Osteocyte (in vitro differentiated cells): ENCODE measurements around the gene SLC38A3. TPM values are rescaled to one million over a fixed set of nuclear protein-coding genes. Genes with fewer than 3 reads are reported as not detected.

Experiments used
- DNase-seq: peaks from one replicate; pipeline ENCODE4 v3.0.0; 2021; ENCODE audit warnings: mixed read lengths; ENCODE audit not compliant: unreplicated experiment; ENCODE audit errors: extremely low spot score
- H3K27ac Mint-ChIP-seq: one replicate; pipeline ENCODE4 v1.8.0; 2021; ENCODE audit warnings: mild to moderate bottlenecking, mixed read lengths; ENCODE audit not compliant: unreplicated experiment
- H3K27me3 Mint-ChIP-seq: one replicate; pipeline ENCODE4 v1.8.0; 2021; ENCODE audit warnings: mixed read lengths; ENCODE audit not compliant: unreplicated experiment
- H3K36me3 Mint-ChIP-seq: one replicate; pipeline ENCODE4 v1.8.0; 2021; ENCODE audit warnings: mixed read lengths; ENCODE audit not compliant: unreplicated experiment
- H3K4me1 Mint-ChIP-seq: one replicate; pipeline ENCODE4 v1.8.0; 2021; ENCODE audit warnings: mixed read lengths; ENCODE audit not compliant: unreplicated experiment
- H3K4me3 Mint-ChIP-seq: one replicate; pipeline ENCODE4 v1.8.0; 2021; ENCODE audit warnings: mild to moderate bottlenecking, moderate library complexity, mixed read lengths; ENCODE audit not compliant: unreplicated experiment
- H3K9me3 Mint-ChIP-seq: one replicate; pipeline ENCODE4 v1.8.0; 2021; ENCODE audit warnings: mixed read lengths; ENCODE audit not compliant: unreplicated experiment
- CTCF ChIP-seq: fragments of 200-600 bp; sonication (generic); IDR thresholded peaks from 2 replicates; pipeline ENCODE4 v1.5.0; 2021; ENCODE audit warnings: antibody characterized with exemption, mild to moderate bottlenecking, moderate library complexity
- total RNA-seq: library from RNA; stranded (reverse); gene quantifications from 2 replicates; pipeline ENCODE4 v1.2.1, GENCODE V29; 2021

SLC38A3 gene
- total RNA-seq, 1 donor from 2014 or later: 3.9 TPM

- H3K27me3 Mint-ChIP-seq: no peaks in the 10 kb centered on the region
- no peak for TF ChIP-seq CTCF
- no peak for DNase-seq
- peak overlapping the region; percentile 95 for H3K27ac Mint-ChIP-seq
- H3K4me1 Mint-ChIP-seq: peaks cover 80% of the 10 kb centered on the region
- H3K9me3 Mint-ChIP-seq: no peaks in the 10 kb centered on the region
- peak overlapping the region; percentile 69 for H3K4me3 Mint-ChIP-seq
- no peaks in the 10 kb centered on the region for H3K36me3 Mint-ChIP-seq
Measured at GRCh38 chr3:50245251-50245745, 40.2 kb downstream of the SLC38A3 start.

- TF ChIP-seq CTCF: peak; percentile 99
- Mint-ChIP-seq H3K4me3 (peak overlapping the region; percentile 69), H3K36me3 (peaks cover under 1% of the 10 kb centered on the region), H3K27me3 (no peaks in the 10 kb centered on the region), H3K9me3 (no peaks in the 10 kb centered on the region), H3K4me1 (peaks cover 79% of the 10 kb centered on the region), H3K27ac (peak overlapping the region; percentile 95)
- DNase-seq: peak; percentile 98
Measured at GRCh38 chr3:50245831-50246516, 40.9 kb downstream of the SLC38A3 start.

- H3K4me1 Mint-ChIP-seq: peaks cover 78% of the 10 kb centered on the region
- no peaks in the 10 kb centered on the region for H3K9me3 Mint-ChIP-seq
- no peaks in the 10 kb centered on the region for H3K27me3 Mint-ChIP-seq
- peak overlapping the region; percentile 95 for H3K27ac Mint-ChIP-seq
- peak overlapping the region; percentile 69 for H3K4me3 Mint-ChIP-seq
- peak; percentile 27 for TF ChIP-seq CTCF
- H3K36me3 Mint-ChIP-seq: peaks cover 3% of the 10 kb centered on the region
- DNase-seq: peak; percentile 97
Measured at GRCh38 chr3:50246517-50246954, 41.5 kb downstream of the SLC38A3 start.

- DNase-seq: no peak
- peak overlapping the region; percentile 90 for H3K27ac Mint-ChIP-seq
- peak overlapping the region; percentile 58 for H3K4me3 Mint-ChIP-seq
- peaks cover 67% of the 10 kb centered on the region for H3K4me1 Mint-ChIP-seq
- peaks cover 3% of the 10 kb centered on the region for H3K36me3 Mint-ChIP-seq
- H3K27me3 Mint-ChIP-seq: no peaks in the 10 kb centered on the region
- no peaks in the 10 kb centered on the region for H3K9me3 Mint-ChIP-seq
- no peak for TF ChIP-seq CTCF
Measured at GRCh38 chr3:50248387-50248786, 43.3 kb downstream of the SLC38A3 start.

GRCh38 chr3:50249457-50249856, 44.4 kb downstream of the SLC38A3 start:
- Mint-ChIP-seq H3K27ac (peak overlapping the region; percentile 90), H3K27me3 (no peaks in the 10 kb centered on the region), H3K4me3 (no peak overlapping the region), H3K4me1 (peaks cover 59% of the 10 kb centered on the region), H3K36me3 (peaks cover 6% of the 10 kb centered on the region), H3K9me3 (no peaks in the 10 kb centered on the region)
- DNase-seq: no peak
- TF ChIP-seq CTCF: no peak
